ENCODE results near the gene NECAB2.

DNA sequence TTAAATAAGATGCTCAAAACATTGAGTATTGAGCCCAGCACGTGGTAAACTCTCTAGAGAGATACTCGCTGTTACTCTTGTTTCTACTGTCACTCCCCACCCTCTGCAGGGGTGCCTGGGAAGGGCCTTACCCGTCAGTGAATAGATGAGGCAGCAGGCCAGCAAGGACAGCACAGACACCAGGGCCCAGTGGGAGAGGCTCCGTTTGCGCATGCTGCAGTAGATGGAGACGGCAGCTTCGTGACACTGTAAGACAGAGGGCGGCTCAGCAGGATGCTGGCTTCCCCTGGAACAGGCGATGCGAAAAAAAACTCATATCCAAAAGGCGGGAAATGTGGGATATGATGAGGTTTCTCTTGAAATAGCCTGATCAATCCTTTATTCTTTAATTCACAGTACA lies 54.6 kb downstream of the NECAB2 start:
- TF ChIP-seq, protein P1, sequence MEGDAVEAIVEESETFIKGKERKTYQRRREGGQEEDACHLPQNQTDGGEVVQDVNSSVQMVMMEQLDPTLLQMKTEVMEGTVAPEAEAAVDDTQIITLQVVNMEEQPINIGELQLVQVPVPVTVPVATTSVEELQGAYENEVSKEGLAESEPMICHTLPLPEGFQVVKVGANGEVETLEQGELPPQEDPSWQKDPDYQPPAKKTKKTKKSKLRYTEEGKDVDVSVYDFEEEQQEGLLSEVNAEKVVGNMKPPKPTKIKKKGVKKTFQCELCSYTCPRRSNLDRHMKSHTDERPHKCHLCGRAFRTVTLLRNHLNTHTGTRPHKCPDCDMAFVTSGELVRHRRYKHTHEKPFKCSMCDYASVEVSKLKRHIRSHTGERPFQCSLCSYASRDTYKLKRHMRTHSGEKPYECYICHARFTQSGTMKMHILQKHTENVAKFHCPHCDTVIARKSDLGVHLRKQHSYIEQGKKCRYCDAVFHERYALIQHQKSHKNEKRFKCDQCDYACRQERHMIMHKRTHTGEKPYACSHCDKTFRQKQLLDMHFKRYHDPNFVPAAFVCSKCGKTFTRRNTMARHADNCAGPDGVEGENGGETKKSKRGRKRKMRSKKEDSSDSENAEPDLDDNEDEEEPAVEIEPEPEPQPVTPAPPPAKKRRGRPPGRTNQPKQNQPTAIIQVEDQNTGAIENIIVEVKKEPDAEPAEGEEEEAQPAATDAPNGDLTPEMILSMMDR (IDR thresholded peaks at IDR 0.05): no peak
- TF ChIP-seq POLR2A (IDR thresholded peaks at IDR 0.05): no peak
- TF ChIP-seq EP300 (IDR thresholded peaks at IDR 0.05): no peak

Measured in gastroesophageal sphincter (tissue), 3 donors.